SHP77 (cell line): ENCODE results near the gene SKI.

ENCODE experiments used
- DNase-seq, 2 experiments: peaks; one replicate each; lab custom pipeline; 2025; lab: John Stamatoyannopoulos, UW

Gene SKI

GRCh38 chr1:2194319-2194897 lies 33.7 kb upstream of the SKI start, which contains the start of gene FAAP20:
TSS of gene FAAP20 (minus strand) at chr1:2194772. CDS start at chr1:2194749, 23 bp downstream.
- peak; percentile 40 to 55 for DNase-seq

- peak; percentile 66 to 78 for DNase-seq
Measured at GRCh38 chr1:2194898-2195673, 33.0 kb upstream of the SKI start.

- no peak for DNase-seq
Measured at GRCh38 chr1:2195785-2196184, 32.3 kb upstream of the SKI start.

- DNase-seq = no peak
Measured at GRCh38 chr1:2196901-2197638, 31.0 kb upstream of the SKI start.

GRCh38 chr1:2197707-2198165 lies 30.4 kb upstream of the SKI start:
- no peak for DNase-seq

- DNase-seq = no peak
Measured at GRCh38 chr1:2198571-2198970, 29.5 kb upstream of the SKI start.

- peak; percentile 83 to 89 for DNase-seq
Measured at GRCh38 chr1:2199042-2199810, 28.9 kb upstream of the SKI start.

- DNase-seq = no peak
Measured at GRCh38 chr1:2200308-2200943, 27.7 kb upstream of the SKI start.

- no peak for DNase-seq
Measured at GRCh38 chr1:2201062-2201461, 27.1 kb upstream of the SKI start.

- DNase-seq = no peak
Measured at GRCh38 chr1:2202008-2202575, 26.0 kb upstream of the SKI start.

GRCh38 chr1:2202843-2203601 lies 25.1 kb upstream of the SKI start:
- DNase-seq = no peak

- DNase-seq = no peak
Measured at GRCh38 chr1:2203671-2204414, 24.3 kb upstream of the SKI start.

- DNase-seq = peak; percentile 67 to 74
Measured at GRCh38 chr1:2204415-2205190, 23.5 kb upstream of the SKI start.

- peak; percentile 75 to 80 for DNase-seq
Measured at GRCh38 chr1:2205191-2205952, 22.7 kb upstream of the SKI start.

GRCh38 chr1:2206813-2207487 lies 21.2 kb upstream of the SKI start:
- no peak for DNase-seq

GRCh38 chr1:2208309-2209239 lies 19.5 kb upstream of the SKI start:
- no peak for DNase-seq
